M059J (cell line): ENCODE data around the gene CENPT. TPM values are rescaled to one million over a fixed set of nuclear protein-coding genes. Genes with fewer than 3 reads are reported as not detected.

Source experiments
- total RNA-seq: library from RNA; depleted of rRNA; stranded (reverse); fragments of >200 nt; shearing (Covaris generic); gene quantifications from 2 replicates; pipeline ENCODE4 v1.2.3, GENCODE V29; 2014; rRNA removed

The CENPT gene
- total RNA-seq, 1 experiment from 2014 or later: 25.0 TPM

Other genes starting within 250 kb of the CENPT start
- 0.44 and 0.64 TPM in 2 replicates for gene CARMIL2, start 202.5 kb downstream of the CENPT start, total RNA-seq
- 54.4 and 66.0 TPM in 2 replicates for gene ACD, start 187.4 kb downstream of the CENPT start, total RNA-seq
- 2.0 and 3.3 TPM in 2 replicates for gene PARD6A, start 186.7 kb downstream of the CENPT start, total RNA-seq
- 12.8 and 23.1 TPM in 2 replicates for gene ENKD1, start 180.9 kb downstream of the CENPT start, total RNA-seq
- gene C16orf86, start 180.9 kb downstream of the CENPT start, total RNA-seq: 0.27 and 0.81 TPM in 2 replicates
- 11.7 and 18.6 TPM in 2 replicates for gene GFOD2, start 128.4 kb downstream of the CENPT start, total RNA-seq
- gene RANBP10, start 41.1 kb downstream of the CENPT start, total RNA-seq: 3.6 and 5.4 TPM in 2 replicates
- gene TSNAXIP1, start 40.8 kb downstream of the CENPT start, total RNA-seq: 0.12 and 0.39 TPM in 2 replicates
- gene THAP11, start 5.4 kb downstream of the CENPT start, total RNA-seq: 41.0 and 45.2 TPM in 2 replicates
- 296 and 347 TPM in 2 replicates for gene NUTF2, start 760 bp downstream of the CENPT start, total RNA-seq
- gene EDC4, start 25.4 kb upstream of the CENPT start, total RNA-seq: 38.9 and 66.1 TPM in 2 replicates
- 0.42 TPM in 1 of 2 replicates, not detected in the other for gene NRN1L, start 37.2 kb upstream of the CENPT start, total RNA-seq
- 6.1 and 8.2 TPM in 2 replicates for gene PSKH1, start 45.6 kb upstream of the CENPT start, total RNA-seq
- not detected in 2 replicates for gene CTRL, start 84.2 kb upstream of the CENPT start, total RNA-seq
- gene PSMB10, start 89.2 kb upstream of the CENPT start, total RNA-seq: 53.8 and 63.5 TPM in 2 replicates
- 4.6 and 5.2 TPM in 2 replicates for gene LCAT, start 96.4 kb upstream of the CENPT start, total RNA-seq
- 26.1 and 30.7 TPM in 2 replicates for gene SLC12A4, start 120.9 kb upstream of the CENPT start, total RNA-seq
- gene DPEP3, start 132.8 kb upstream of the CENPT start, total RNA-seq: not detected in 2 replicates
- not detected in 2 replicates for gene DPEP2, start 151.8 kb upstream of the CENPT start, total RNA-seq
- not detected in 2 replicates for gene DPEP2NB, start 168.2 kb upstream of the CENPT start, total RNA-seq
- 11.7 and 13.8 TPM in 2 replicates for gene DDX28, start 175.5 kb upstream of the CENPT start, total RNA-seq
- gene DUS2, start 175.6 kb upstream of the CENPT start, total RNA-seq: 10.7 and 20.6 TPM in 2 replicates
- gene NFATC3, start 237.7 kb upstream of the CENPT start, total RNA-seq: 24.9 and 31.9 TPM in 2 replicates